H1 (cell line): ENCODE results near the gene CSRP1. TPM values are rescaled to one million over a fixed set of nuclear protein-coding genes. Genes with fewer than 3 reads are reported as not detected.
A peak's percentile ranks its signal among the peaks of the same experiment; 100 is the strongest.

Experiments
- CTCF ChIA-PET: fragments of 300-600 bp; sonication (Branson Sonifier 250); formaldehyde crosslinking; loops from one replicate; lab custom pipeline; 2021; ENCODE audit not compliant: partially characterized antibody; lab: Charles Lee
- POLR2A ChIA-PET: fragments of 300-600 bp; sonication (Branson Sonifier 250); formaldehyde crosslinking; loops from one replicate; lab custom pipeline; 2021; ENCODE audit warnings: inconsistent platforms; ENCODE audit not compliant: partially characterized antibody; lab: Charles Lee
- DNase-seq, 2 experiments: peaks; one replicate each; pipeline versions ENCODE4 v3.0.0 to v3.0.0-alpha.2; 2010 to 2022; ENCODE audit warnings: low spot score in 2 of 2, low read depth in 1 of 2, mixed read lengths in 1 of 2
- FAIRE-seq: peaks from 2 replicates; lab custom pipeline; 2011; peaks lifted over from hg19 to GRCh38; lab: Jason Lieb, UNC
- H2AFZ ChIP-seq: 2 replicates; pipeline ENCODE4 v1.8.1; 2012; ENCODE audit warnings: low read length, inconsistent platforms
- H2AK5ac ChIP-seq: 2 replicates; pipeline ENCODE4 v1.6.1; 2013; ENCODE audit warnings: low read depth, low read length
- H2BK120ac ChIP-seq: replicated peaks from 2 replicates; pipeline ENCODE3; 2013; ENCODE audit warnings: low read depth, low read length, inconsistent platforms
- H2BK12ac ChIP-seq: 2 replicates; pipeline ENCODE4 v1.6.1; 2013; ENCODE audit warnings: low read depth, low read length
- H2BK15ac ChIP-seq: 2 replicates; pipeline ENCODE4 v1.6.1; 2013; ENCODE audit warnings: low read length
- H2BK20ac ChIP-seq: 2 replicates; pipeline ENCODE4 v1.6.1; 2013; ENCODE audit warnings: low read length
- H2BK5ac ChIP-seq: 2 replicates; pipeline ENCODE4 v1.6.1; 2013; ENCODE audit warnings: low read depth, low read length
- H3K14ac ChIP-seq: 2 replicates; pipeline ENCODE4 v1.6.1; 2013; ENCODE audit warnings: inconsistent platforms; ENCODE audit not compliant: insufficient read length
- H3K18ac ChIP-seq: 2 replicates; pipeline ENCODE4 v1.6.1; 2013; ENCODE audit warnings: low read length; ENCODE audit errors: extremely low read depth
- H3K23ac ChIP-seq: 2 replicates; pipeline ENCODE4 v1.6.1; 2013; ENCODE audit warnings: inconsistent platforms; ENCODE audit not compliant: insufficient read length
- H3K23me2 ChIP-seq: 2 replicates; pipeline ENCODE4 v1.6.1; 2013; ENCODE audit warnings: low read depth, low read length
- H3K27ac ChIP-seq: 2 replicates; pipeline ENCODE4 v1.6.1; 2011; ENCODE audit warnings: low read depth, low read length, inconsistent platforms
- H3K27me3 ChIP-seq, 4 experiments: replicated peaks in 1 of 4; 1 replicate in 1 of 4; 2 replicates in 3 of 4; pipeline versions ENCODE4 v1.6.1 to v1.8.1; 2011 to 2013; ENCODE audit warnings: low read length in 3 of 4, mild to moderate bottlenecking in 3 of 4, inconsistent platforms in 2 of 4, mixed read lengths in 2 of 4, moderate library complexity in 1 of 4; ENCODE audit not compliant: control insufficient read depth in 3 of 4, insufficient read depth in 3 of 4; ENCODE audit errors: extremely low read depth in 1 of 4
- H3K36me3 ChIP-seq, 4 experiments: 2 replicates each; pipeline versions ENCODE4 v1.6.1 to v1.8.1; 2011 to 2013; ENCODE audit warnings: mild to moderate bottlenecking in 4 of 4, low read length in 3 of 4, moderate library complexity in 2 of 4, control low read depth in 1 of 4, inconsistent platforms in 1 of 4; ENCODE audit not compliant: insufficient read depth in 4 of 4, control insufficient read depth in 2 of 4
- H3K4ac ChIP-seq: replicated peaks from 2 replicates; pipeline ENCODE3; 2013; ENCODE audit warnings: low read length, low read depth, mixed read lengths, inconsistent platforms; ENCODE audit not compliant: insufficient read length
- H3K4me1 ChIP-seq, 4 experiments: replicated peaks in 1 of 4; 1 replicate in 1 of 4; 2 replicates in 3 of 4; pipeline versions ENCODE4 v1.6.1 to v1.8.1; 2011 to 2013; ENCODE audit warnings: low read length in 3 of 4, inconsistent platforms in 2 of 4, mixed read lengths in 1 of 4; ENCODE audit not compliant: insufficient read depth in 4 of 4, control insufficient read depth in 3 of 4
- H3K4me2 ChIP-seq, 2 experiments: 2 replicates each; pipeline versions ENCODE4 v1.6.1 to v1.8.1; 2011 to 2013; ENCODE audit warnings: low read depth in 2 of 2, low read length in 2 of 2, control low read depth in 1 of 2, inconsistent platforms in 1 of 2, mild to moderate bottlenecking in 1 of 2; ENCODE audit not compliant: insufficient read depth in 1 of 2
- H3K4me3 ChIP-seq, 4 experiments: fragments of 200-600, 300-600 bp in 1 of 4; sonication (generic), shearing (Covaris generic), sonication (Bioruptor Twin) in 1 of 4; 2 replicates each; pipeline versions ENCODE4 v1.5.1 to v1.8.1; 2011 to 2016; ENCODE audit warnings: low read length in 4 of 4, low read depth in 3 of 4, control low read depth in 2 of 4, inconsistent platforms in 2 of 4, mild to moderate bottlenecking in 2 of 4, mixed read lengths in 1 of 4, moderate library complexity in 1 of 4; ENCODE audit not compliant: insufficient read depth in 2 of 4; ENCODE audit errors: extremely low read depth in 1 of 4
- H3K56ac ChIP-seq: replicated peaks from 2 replicates; pipeline ENCODE3; 2013; ENCODE audit warnings: low read depth, mild to moderate bottlenecking, mixed read lengths, low read length, inconsistent platforms; ENCODE audit not compliant: insufficient read length
- H3K79me1 ChIP-seq: 2 replicates; pipeline ENCODE4 v1.6.1; 2013; ENCODE audit warnings: low read depth, low read length, control low read depth
- H3K79me2 ChIP-seq, 2 experiments: 2 replicates each; pipeline versions ENCODE4 v1.6.1 to v1.8.1; 2012 to 2013; ENCODE audit warnings: low read length in 2 of 2, mild to moderate bottlenecking in 2 of 2, inconsistent platforms in 1 of 2; ENCODE audit not compliant: insufficient read depth in 2 of 2, control insufficient read depth in 1 of 2
- H3K9ac ChIP-seq, 4 experiments: replicated peaks in 1 of 4; 1 replicate in 1 of 4; 2 replicates in 3 of 4; pipeline versions ENCODE4 v1.6.1 to v1.8.1; 2011 to 2013; ENCODE audit warnings: low read depth in 3 of 4, low read length in 3 of 4, control low read depth in 2 of 4, mild to moderate bottlenecking in 2 of 4, moderate library complexity in 2 of 4, inconsistent platforms in 1 of 4; ENCODE audit errors: extremely low read depth in 1 of 4
- H3K9me3 ChIP-seq, 2 experiments: 2 replicates each; pipeline versions ENCODE4 v1.6.1 to v1.8.1; 2012 to 2013; ENCODE audit warnings: mild to moderate bottlenecking in 2 of 2, moderate library complexity in 2 of 2, control low read depth in 1 of 2, inconsistent platforms in 1 of 2, low read depth in 1 of 2, low read length in 1 of 2, mixed read lengths in 1 of 2; ENCODE audit not compliant: insufficient read depth in 2 of 2
- H4K20me1 ChIP-seq, 2 experiments: replicated peaks in 1 of 2; 2 replicates each; pipeline versions ENCODE3 to v1.8.1; 2011 to 2013; ENCODE audit warnings: inconsistent platforms in 2 of 2, low read length in 2 of 2, mild to moderate bottlenecking in 1 of 2; ENCODE audit not compliant: insufficient read depth in 2 of 2, control insufficient read depth in 1 of 2
- H4K5ac ChIP-seq: 2 replicates; pipeline ENCODE4 v1.6.1; 2013; ENCODE audit warnings: low read length, low read depth, mixed read lengths, inconsistent platforms; ENCODE audit not compliant: insufficient read length
- H4K8ac ChIP-seq: 2 replicates; pipeline ENCODE4 v1.8.0; 2013; ENCODE audit warnings: mild to moderate bottlenecking, moderate library complexity, low read length, inconsistent platforms; ENCODE audit not compliant: insufficient read depth; ENCODE audit errors: extremely low read depth
- H4K91ac ChIP-seq: replicated peaks from 2 replicates; pipeline ENCODE3; 2013; ENCODE audit warnings: low read length, mixed read lengths, inconsistent platforms; ENCODE audit not compliant: insufficient read length
- BCL11A ChIP-seq, 2 experiments: IDR thresholded peaks; one replicate each; pipeline ENCODE4 v1.6.1; 2011; ENCODE audit warnings: low read depth in 2 of 2, low read length in 2 of 2, mild to moderate bottlenecking in 2 of 2
- CHD1 ChIP-seq: IDR thresholded peaks from 2 replicates; pipeline ENCODE4 v1.6.1; 2012; ENCODE audit warnings: low read depth, low read length, improper control_type of control experiment
- HDAC2 ChIP-seq, 2 experiments: fragments of 300-600 bp in 1 of 2; sonication (generic) in 1 of 2; IDR thresholded peaks; 2 replicates each; pipeline ENCODE4 v1.6.1; 2011 to 2012; ENCODE audit warnings: low read depth in 2 of 2, low read length in 2 of 2, mild to moderate bottlenecking in 2 of 2, moderate library complexity in 2 of 2, borderline replicate concordance in 1 of 2, inconsistent platforms in 1 of 2
- KDM5A ChIP-seq: fragments of 200-600 bp; IDR thresholded peaks from 2 replicates; pipeline ENCODE4 v1.7.1; 2012; ENCODE audit warnings: mild to moderate bottlenecking, low read length, inconsistent platforms, mixed read lengths
- RBBP5 ChIP-seq: IDR thresholded peaks from 2 replicates; pipeline ENCODE4 v1.7.1; 2012; ENCODE audit warnings: low read depth, mild to moderate bottlenecking, inconsistent platforms, low read length, moderate library complexity, borderline replicate concordance
- RXRA ChIP-seq: IDR thresholded peaks from 2 replicates; pipeline ENCODE4 v1.6.1; 2011; ENCODE audit warnings: low read depth, mild to moderate bottlenecking, low read length, moderate library complexity; ENCODE audit not compliant: insufficient read depth
- SRF ChIP-seq: IDR thresholded peaks from 2 replicates; pipeline ENCODE4 v1.6.1; 2011; ENCODE audit warnings: mild to moderate bottlenecking, low read depth, low read length, moderate library complexity
- TAF1 ChIP-seq: IDR thresholded peaks from 2 replicates; pipeline ENCODE4 v1.6.1; 2011; ENCODE audit warnings: mild to moderate bottlenecking, low read depth, low read length
- TAF7 ChIP-seq: optimal IDR thresholded peaks from 2 replicates; pipeline ENCODE3; 2011; ENCODE audit warnings: low read depth, mild to moderate bottlenecking, inconsistent platforms, low read length, moderate library complexity, borderline replicate concordance
- WGBS, 2 experiments: shearing (Covaris generic) in 1 of 2; methylation state at CpG; one replicate each; pipeline versions ENCODE4 v1.1.6 to v1.1.7; 2013 to 2015; ENCODE audit warnings: low lambda C conversion rate in 2 of 2, mixed read lengths in 2 of 2, inconsistent platforms in 1 of 2, low coverage in 1 of 2, missing lambda C conversion rate in 1 of 2; ENCODE audit not compliant: insufficient replicate concordance in 2 of 2, insufficient coverage in 1 of 2, insufficient read length in 1 of 2; ENCODE audit errors: extremely low coverage in 1 of 2, missing lambda C conversion rate in 1 of 2; 5-methylcytosine and 5-hydroxymethylcytosine counted together
- polyA plus RNA-seq, 7 experiments: library from polyadenylated mRNA; depleted of rRNA in 3 of 7; stranded (reverse) in 5 of 7; unstranded in 2 of 7; fragments of >200 nt in 5 of 7; fragments of 200-250 nt in 2 of 7; gene quantifications; 1 replicate in 5 of 7; 2 replicates in 1 of 7; 4 replicates in 1 of 7; pipeline versions ENCODE4 v1.2.1 to v1.2.3, GENCODE V29; 2011 to 2013; ENCODE audit warnings: missing spikeins in 2 of 7, mixed read lengths in 2 of 7
- total RNA-seq: library from RNA; stranded (reverse); fragmentation: NEBNext Ultra II Directional; extraction: Animal tissue kit (Norgen Biotek cat#: 25700); gene quantifications from 2 replicates; pipeline ENCODE4 v1.2.1, GENCODE V29; 2021
- TF ChIP-seq, protein P1 (sequence below): IDR thresholded peaks from 2 replicates; pipeline ENCODE4 v1.6.1; 2011; ENCODE audit warnings: low read depth, mild to moderate bottlenecking, low read length; ENCODE audit not compliant: insufficient read depth

Gene CSRP1
- total and polyA plus RNA-seq, 2 of the 8 experiments (the other 6 are each of a cell fraction or from before 2014, with no cell fraction given): 14.2 to 22.3 TPM

- H3K27ac ChIP-seq: no peak overlapping the region
- no peaks in the 10 kb centered on the region for H3K9me3 ChIP-seq
- H3K27me3 ChIP-seq: no peaks in the 10 kb centered on the region
- no peak overlapping the region for H3K4ac ChIP-seq
- H3K79me2 ChIP-seq: no peaks in the 10 kb centered on the region
- peak overlapping the region; percentile 25 for H4K91ac ChIP-seq
- H2BK5ac ChIP-seq: no peak overlapping the region
- WGBS, 2 experiments: 74% methylated on average over 9 of the region's 9 CpGs; no CpG with 5 or more reads in 1 of the 2 experiments
- no peaks in the 10 kb centered on the region for H3K79me1 ChIP-seq
- H2AK5ac ChIP-seq: 0 out of 2 replicates have a peak overlapping the region, but pooled peaks have one; percentile 49
- FAIRE-seq: no peak
- no peak overlapping the region; the same call in 1 of the 2 replicates for H4K8ac ChIP-seq
- H2BK15ac ChIP-seq: no peak overlapping the region
- H3K56ac ChIP-seq: no peak overlapping the region
- no peak overlapping the region for H3K23ac ChIP-seq
- no peaks in the 10 kb centered on the region for H4K20me1 ChIP-seq
- no peak overlapping the region for H2BK20ac ChIP-seq
- no peak overlapping the region for H4K5ac ChIP-seq
- ChIA-PET CTCF (interaction anchor here (0.5 to 43.8 kb wide), 45 partner anchors 8 to 361 kb away, joined by 3 to 929 read pairs (median 4); partner anchors contain the start of genes CSRP1 and SHISA4), POLR2A (interaction anchor here (0.9 to 1.9 kb wide), 4 partner anchors 8 to 193 kb away, joined by 3 to 7 read pairs (median 4); no protein-coding TSS in a partner anchor)
- no peak overlapping the region for H2BK120ac ChIP-seq
- peaks cover 0 to 5% (median 3%) of the 10 kb centered on the region in 4 experiments; a peak in 3 of 7 replicates for H3K4me1 ChIP-seq
- H3K4me3 ChIP-seq: no peak overlapping the region
- no peak overlapping the region for H3K14ac ChIP-seq
- H3K9ac ChIP-seq: no peak overlapping the region
- no peaks in the 10 kb centered on the region for H3K23me2 ChIP-seq
- H3K4me2 ChIP-seq: no peak overlapping the region
- no peaks in the 10 kb centered on the region for H3K36me3 ChIP-seq
- H3K18ac ChIP-seq: no peak overlapping the region; the same call in 1 of the 2 replicates
- no peak for DNase-seq
- peak overlapping the region; percentile 60; the same call in 1 of the 2 replicates for H2BK12ac ChIP-seq
- no peak overlapping the region for H2AFZ ChIP-seq
- TF ChIP-seq RBBP5 (no peak), TAF1 (no peak), KDM5A (no peak), CHD1 (no peak), TAF7 (no peak), SRF (no peak), BCL11A (IDR thresholded peaks at IDR 0.05; ENCODE audit: low read depth in 2 of 2, low read length in 2 of 2) (no peak), HDAC2 (IDR thresholded peaks at IDR 0.05; ENCODE audit: borderline replicate concordance in 1 of 2, low read depth in 2 of 2, low read length in 2 of 2) (no peak), RXRA (no peak)
- TF ChIP-seq, protein P1, sequence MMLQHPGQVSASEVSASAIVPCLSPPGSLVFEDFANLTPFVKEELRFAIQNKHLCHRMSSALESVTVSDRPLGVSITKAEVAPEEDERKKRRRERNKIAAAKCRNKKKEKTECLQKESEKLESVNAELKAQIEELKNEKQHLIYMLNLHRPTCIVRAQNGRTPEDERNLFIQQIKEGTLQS: no peak
These were observed 24.9 kb upstream of the CSRP1 start for GRCh38 chr1:201531551-201532425.
